ENCODE results near the gene TBX1.

TBX1 gene

DNA sequence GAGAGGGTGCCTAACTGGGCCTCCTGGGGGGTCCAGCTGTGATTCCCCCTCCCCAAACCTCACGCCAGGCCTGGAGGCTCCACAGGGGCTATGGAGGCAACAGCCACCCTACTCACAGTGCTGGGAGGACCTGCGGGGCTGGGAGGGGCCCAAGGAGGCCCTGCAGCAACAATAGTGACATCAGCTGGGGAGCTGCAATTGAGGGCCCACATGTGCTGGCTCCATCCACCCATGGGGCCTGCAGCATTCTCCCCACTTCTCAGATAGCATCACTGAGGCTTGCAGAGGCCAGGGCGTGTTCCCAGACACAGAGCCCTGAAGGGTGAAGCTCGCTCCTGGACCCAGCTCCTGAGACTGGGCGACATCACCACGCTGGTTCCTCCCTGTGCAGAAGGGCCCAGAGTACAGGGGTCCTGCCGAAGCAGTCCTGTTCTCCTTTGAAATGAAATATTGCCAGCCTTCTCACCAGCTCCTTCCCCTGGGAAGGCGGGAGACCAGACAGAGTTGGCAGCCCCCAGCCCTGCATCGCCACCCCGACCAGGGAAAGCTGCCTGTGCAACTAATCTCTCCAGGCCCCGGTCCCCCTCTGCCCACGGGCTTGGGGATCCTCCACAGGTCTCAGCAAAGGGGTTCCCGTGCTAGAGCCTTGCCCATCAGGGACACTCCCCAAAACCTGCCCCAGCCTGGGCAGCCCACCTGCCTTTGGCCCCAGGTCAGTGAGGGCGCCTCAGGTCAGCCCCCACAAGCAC lies 8.9 kb upstream of the TBX1 start:
- DNase-seq (ENCODE audit: low read depth, low spot score): no peak

- DNase-seq (ENCODE audit: low read depth, low spot score): no peak
Measured at GRCh38 chr22:19753090-19753842, 7.3 kb upstream of the TBX1 start.

DNA sequence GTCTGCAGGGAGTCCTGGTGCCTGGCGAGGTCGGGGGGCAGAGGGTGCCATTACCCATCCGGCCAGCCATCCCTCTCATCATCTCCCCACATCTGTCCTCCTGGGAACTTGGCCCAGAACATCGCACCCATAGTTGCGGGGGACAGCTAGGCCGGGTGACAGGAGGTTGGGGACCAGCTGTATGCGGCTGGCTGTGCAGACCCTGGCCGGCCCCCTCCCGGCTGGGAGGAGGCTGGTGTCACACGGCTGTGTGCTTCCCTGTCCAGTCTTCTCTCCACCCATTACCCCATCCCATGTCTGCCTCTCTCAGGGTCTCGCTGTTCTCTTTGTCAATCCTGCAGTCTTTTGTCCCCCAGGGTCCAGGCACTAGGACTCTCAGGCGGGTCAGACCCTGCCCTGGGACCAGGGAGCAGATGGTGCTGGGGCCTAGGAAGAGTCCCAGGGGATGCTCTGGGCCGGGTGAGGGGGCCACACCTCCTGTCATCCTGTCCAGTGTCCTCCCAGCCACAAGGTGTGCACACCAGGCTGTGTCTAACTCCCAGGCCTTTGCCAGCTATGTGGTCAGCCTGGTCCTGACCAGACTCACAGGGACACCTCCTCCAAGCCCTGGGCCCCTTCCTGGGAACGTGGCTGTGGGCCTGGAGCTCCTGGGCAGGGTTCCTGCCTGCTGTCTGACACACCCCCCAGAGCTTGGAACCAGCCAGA lies 6.4 kb upstream of the TBX1 start:
- DNase-seq (ENCODE audit: low read depth, low spot score): no peak

GRCh38 chr22:19754701-19755144 lies 5.9 kb upstream of the TBX1 start:
- DNase-seq (ENCODE audit: low read depth, low spot score): no peak

- DNase-seq (ENCODE audit: low read depth, low spot score): no peak
Measured at GRCh38 chr22:19755145-19755710, 5.3 kb upstream of the TBX1 start.

- DNase-seq (ENCODE audit: low read depth, low spot score): peak; percentile 30
Measured at GRCh38 chr22:19755722-19756287, 4.8 kb upstream of the TBX1 start.

DNA sequence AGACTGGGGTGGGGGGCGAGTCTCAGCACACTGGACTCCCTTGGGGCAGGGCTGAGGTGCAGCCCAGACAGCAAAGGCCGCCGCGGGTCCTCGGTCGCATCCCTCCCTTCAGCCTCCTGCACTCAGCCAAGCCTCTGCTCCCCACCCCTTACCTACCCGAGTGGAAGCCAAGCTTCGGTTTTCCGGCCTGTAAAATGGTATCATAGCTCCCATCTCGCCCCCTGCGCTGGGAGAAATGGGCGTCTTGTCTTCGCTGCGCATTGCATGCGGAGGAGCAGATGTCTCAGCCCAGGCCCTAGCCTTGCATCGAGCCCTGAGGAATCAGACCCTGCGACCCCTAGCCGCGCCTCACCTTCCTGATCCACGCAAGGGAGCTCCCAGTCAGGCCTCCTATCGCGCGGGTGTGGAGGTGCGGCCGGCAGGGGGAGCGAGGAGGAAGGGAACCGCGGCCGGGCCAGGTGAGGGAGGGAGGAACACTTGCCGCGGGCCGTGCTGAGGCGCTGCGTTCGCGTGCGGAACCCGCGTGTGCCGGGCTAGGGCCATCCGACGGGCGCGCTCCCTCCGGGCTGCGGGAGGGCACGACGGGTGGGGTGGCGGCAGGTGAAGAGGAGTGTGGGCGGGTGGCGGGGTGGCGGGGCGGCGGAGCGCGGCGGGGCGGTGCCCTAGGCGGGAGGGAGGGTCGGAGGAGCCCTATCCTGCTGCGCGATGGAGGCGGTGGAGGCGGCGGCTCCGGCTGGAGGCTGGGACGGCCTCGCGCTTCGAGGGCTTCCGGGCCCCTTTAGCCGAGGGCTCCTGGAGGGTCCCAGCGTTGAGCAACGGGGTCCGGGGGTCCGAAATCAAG lies 4.1 kb upstream of the TBX1 start:
- DNase-seq (ENCODE audit: low read depth, low spot score): peak; percentile 54

- no peak for DNase-seq (ENCODE audit: low read depth, low spot score)
Measured at GRCh38 chr22:19757140-19757984, 3.2 kb upstream of the TBX1 start.

DNA sequence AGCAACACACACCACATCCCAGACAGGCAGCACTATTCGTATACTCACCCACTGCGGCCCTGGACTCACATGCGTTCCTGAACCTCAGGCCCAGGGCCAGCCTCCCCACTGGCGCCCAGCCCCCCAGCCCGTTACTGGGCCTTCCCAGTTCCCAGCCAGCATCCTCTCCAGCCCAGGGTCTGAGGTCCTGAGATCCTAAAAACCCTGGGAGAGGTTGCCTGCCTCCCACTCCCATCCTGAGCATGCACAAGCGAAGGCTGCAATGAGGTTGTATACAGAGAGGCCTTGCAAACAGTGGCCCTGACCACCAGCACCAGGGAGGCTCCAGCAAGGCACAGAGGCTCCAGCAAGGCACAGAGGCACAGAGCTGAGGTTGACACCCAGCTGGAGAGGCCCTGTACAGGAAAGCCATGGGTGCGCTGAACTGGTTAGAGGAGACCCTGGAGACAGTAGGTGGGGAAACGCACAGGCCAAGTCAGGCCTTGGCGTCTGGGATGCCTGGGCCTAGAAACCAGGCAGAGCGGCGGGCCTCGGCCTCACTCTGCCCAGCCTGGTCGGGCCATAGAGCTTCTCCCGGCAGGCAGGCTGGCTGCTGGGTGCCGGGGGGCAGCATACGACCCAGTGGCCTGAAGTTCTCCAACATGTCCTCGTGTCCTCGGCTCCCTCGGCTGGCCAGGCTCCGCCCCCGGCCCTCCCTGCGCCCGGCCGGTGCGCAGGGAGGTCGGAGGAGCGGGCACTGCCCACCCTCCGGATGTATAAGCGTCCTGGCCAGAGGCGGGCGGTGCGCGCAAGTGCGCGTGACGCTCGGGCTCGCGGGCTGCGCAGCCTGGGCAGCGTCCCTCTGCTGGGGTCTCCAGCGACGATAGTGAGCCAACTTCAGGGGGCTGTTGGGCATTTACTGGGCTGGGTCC lies 2.3 kb upstream of the TBX1 start:
- peak; percentile 32 for DNase-seq (ENCODE audit: low read depth, low spot score)

DNA sequence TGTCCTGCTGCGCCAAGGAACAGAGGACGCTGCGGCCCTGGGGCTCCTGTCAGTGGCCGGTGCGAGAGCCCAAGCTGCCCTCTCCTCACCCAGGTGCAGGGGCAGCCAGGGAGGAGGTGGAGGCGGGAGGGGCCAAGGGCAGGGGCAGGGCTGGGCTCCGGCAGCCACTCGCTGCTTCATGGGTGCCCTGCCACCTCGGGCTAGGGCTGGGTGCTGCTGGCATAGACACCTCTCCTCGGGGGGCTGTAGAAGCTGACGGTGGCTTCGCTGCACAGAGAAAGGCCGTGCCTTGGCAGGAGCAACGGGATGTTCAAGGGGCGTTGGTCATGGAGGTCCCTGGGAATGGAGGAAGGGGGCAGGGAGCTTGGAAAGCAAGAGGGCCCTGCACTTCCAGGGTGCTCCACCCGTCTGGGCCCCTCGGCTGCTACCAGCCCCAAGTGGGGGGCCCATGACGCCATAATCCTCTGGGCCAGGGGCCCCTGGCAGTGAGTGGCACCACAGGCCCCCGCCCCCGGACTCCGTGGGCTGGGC lies 1.6 kb upstream of the TBX1 start:
- no peak for DNase-seq (ENCODE audit: low read depth, low spot score)

DNA sequence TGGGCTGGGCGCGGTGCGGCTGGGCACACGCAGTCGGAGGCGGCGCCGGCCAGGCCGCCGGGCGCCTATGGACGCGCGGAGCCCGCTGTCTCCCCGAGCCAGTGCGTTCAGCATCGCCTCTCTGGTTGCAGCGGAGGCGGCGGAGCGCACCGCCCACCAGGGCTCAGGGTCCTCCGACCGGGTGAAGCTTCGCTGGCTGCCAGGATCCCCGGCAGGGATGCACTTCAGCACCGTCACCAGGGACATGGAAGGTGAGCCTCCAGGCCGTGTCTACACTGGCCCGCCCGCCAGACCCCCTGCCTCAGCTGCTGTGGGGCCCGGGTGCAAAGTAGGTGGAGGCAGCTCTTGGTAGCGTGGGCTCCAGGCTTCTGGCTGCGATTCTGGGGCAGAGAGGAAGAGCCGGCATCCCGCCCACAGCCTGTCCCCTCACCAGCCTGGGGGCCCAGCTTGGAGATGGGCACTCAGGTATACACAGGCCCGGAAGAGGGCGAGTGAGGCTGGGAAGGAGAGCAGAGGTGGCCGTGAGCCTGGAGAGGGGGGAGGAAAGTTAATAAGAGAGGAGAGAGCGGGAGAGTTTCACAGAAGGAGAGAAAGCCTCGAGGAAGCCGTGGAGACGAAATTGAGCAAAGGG lies 1.0 kb upstream of the TBX1 start:
- peak; percentile 38 for DNase-seq (ENCODE audit: low read depth, low spot score)

GRCh38 chr22:19760951-19761724 lies 560 bp downstream of the TBX1 start:
- DNase-seq (ENCODE audit: low read depth, low spot score): no peak

DNA sequence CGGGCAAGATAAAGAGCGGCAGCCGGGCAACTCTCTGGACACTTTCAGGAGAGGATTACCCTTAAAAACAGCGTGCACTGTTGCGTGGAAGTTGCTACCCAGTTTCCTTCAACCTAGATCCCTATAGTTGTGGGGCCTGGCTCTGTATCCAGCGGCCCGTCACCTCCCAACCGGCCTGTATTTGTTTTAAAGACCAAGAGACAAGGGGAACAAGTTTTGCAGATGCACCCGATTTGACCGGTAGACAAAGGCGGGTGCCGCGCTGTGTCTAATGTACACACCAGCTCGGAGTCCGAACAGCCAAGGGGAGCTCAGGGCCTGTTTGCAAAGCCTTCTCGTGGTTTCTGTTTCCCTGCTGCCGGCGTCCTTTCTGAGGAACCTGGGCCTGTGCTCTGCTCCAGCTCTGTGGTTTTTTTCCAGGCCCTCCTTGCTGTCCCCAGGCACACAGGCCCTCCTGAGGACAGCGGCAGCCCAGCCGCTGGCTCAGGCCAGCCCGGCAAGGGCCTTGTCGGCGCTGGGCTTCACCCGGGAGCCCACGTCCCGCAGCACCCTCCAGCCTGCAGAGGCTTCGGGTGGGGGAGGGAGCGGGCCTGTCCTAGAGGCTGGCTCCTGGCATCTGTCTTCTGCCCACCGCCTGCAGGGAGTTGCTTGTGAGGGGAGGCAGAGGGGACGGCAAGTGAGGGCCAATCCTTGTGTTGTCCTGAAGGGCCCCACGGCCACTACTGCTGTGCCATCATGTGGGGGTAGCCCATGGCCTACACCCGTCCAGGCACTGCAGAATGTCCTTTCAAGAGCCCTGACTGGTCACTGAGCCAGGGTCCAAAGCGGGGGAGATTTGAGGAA lies 1.4 kb downstream of the TBX1 start:
- DNase-seq (ENCODE audit: low read depth, low spot score): peak; percentile 26

GRCh38 chr22:19762568-19763457 lies 2.2 kb downstream of the TBX1 start:
- DNase-seq (ENCODE audit: low read depth, low spot score): no peak

All from astrocyte of the hippocampus (primary cell).